Hippocampal formation (tissue), 2 donors: ENCODE data around the gene UBXN6.

Experiments used
- DNase-seq, 2 donors: peaks; one replicate each; lab custom pipeline; 2025; lab: John Stamatoyannopoulos, UW

UBXN6 gene

GRCh38 chr19:4456843-4457653, 546 bp downstream of the UBXN6 start:
- DNase-seq = no peak

- DNase-seq = peak in 1 of 2 donors; percentile 26
Measured at GRCh38 chr19:4456476-4456842, 1.1 kb downstream of the UBXN6 start.

GRCh38 chr19:4455719-4456475, 1.7 kb downstream of the UBXN6 start:
- peak in 1 of 2 donors; percentile 15 for DNase-seq

- DNase-seq = no peak
Measured at GRCh38 chr19:4454747-4455718, 2.6 kb downstream of the UBXN6 start.

DNA sequence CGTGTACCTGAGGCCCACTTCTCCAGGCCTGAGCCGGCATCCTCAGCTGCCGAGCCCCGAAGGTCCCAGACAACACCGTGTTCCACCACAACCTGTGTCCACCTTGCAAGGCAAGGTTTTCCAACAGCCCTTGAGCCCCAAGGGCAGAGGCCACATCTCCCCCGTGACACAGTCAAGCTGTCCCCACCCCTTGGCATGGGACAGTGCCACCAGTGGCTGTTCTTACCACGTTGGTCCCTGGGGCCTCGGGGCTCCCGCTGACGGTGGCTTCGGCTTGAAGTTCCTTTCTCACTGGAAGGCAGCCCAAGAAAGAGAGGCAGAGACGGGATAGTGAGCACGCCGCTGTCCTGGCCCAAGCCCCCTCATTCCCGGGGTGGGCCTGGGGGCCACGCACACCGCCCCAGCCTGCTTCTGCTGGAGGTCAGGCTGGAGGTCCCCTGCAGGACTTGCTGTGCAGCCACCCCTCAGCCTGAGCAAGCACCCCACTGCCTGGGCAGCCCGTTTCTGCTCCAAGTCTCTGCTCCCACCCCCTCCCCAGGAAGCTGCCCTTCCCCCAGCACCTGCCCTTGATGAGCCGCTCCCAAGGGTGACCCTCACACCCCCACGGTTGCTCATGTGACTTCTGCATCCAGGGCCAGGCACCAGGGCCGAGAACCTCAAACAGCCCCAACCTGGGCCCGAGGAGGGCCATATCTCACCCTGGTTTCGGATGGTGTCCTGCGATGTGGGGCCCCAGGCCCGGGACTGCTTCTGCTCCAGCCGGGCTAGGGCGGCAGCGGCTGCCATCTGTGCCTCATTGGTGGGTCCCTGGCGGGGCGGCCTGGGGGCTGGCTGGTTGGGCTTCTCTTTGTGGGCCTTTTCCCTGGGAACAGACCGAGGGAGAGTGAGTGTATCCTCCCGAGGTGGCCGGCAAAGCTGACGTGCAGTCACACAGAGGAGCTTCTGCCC, 4.1 kb downstream of the UBXN6 start:
- no peak for DNase-seq

GRCh38 chr19:4452230-4452990, 5.2 kb downstream of the UBXN6 start:
- no peak for DNase-seq

- DNase-seq = peak in 1 of 2 donors; percentile 48
Measured at GRCh38 chr19:4449639-4450028, 8.0 kb downstream of the UBXN6 start.

DNA sequence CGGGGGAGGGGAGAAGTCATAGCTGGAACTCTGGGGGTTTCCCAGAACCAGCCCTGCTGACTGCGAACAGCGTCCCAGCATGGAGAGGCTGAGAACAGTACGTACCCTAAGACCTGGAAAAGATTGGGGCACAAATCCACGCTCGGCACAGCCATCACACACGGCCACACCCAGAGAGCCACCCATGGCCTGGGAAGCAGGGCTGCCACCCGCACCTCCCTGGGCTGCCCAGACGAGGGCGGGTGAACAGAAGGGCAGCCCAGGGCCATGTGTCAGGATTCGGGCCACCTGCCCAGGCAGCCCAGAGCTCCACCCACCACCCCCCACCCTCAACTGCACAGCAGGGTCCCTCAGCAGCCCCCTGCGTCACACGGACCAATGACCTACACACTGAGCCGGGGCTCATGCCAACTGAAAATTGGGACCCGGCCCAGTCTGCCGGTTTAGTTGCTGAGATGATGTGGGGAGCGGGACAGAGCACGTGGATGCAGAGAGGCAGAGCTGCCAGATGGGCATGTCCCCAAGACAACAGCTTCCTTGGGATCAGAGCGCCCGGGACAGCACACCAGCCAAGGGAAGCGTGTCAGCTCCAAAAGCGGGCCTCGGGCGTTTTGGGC, 8.5 kb downstream of the UBXN6 start:
- DNase-seq = peak; percentile 74 to 80

DNA sequence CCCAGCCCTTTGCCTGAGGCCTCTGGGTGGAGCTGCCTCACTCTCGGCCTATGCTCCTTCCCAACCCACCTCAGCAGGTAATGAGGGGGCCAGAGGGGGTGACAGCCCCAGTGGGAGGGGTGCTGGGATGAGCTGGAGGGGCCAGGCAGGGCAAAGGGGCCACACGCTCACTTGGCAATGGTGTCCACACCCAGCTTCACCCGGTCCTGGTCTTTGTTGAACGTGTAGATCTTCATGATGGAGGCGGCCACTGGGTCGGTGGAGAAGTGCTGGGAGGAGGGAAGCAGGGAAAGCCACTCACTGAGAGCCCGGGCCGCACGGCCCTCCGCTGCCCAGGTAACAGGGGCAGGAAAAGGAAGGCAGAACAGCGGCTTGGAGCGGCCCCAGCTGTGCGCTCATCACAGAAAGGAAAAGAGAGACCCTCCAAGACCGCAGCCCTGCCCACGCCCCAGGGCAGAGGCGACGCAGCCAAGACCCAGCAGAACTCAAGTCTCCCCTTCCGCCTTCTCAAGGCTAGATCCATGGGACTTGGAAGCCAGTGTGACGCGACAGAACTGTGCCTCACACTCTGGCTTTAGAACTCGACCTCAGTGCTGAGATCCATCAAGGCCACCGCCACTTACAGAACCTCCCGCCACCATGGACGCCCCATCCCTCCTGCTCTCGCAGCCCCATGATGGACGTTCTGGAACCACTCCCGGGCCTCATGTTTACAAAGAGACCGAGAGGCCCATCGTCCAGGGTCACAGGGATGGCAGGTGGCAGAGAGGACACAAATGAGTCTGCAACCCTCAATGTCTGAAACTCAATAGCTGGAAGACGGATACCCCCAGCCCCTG, 9.2 kb downstream of the UBXN6 start:
- no peak for DNase-seq

DNA sequence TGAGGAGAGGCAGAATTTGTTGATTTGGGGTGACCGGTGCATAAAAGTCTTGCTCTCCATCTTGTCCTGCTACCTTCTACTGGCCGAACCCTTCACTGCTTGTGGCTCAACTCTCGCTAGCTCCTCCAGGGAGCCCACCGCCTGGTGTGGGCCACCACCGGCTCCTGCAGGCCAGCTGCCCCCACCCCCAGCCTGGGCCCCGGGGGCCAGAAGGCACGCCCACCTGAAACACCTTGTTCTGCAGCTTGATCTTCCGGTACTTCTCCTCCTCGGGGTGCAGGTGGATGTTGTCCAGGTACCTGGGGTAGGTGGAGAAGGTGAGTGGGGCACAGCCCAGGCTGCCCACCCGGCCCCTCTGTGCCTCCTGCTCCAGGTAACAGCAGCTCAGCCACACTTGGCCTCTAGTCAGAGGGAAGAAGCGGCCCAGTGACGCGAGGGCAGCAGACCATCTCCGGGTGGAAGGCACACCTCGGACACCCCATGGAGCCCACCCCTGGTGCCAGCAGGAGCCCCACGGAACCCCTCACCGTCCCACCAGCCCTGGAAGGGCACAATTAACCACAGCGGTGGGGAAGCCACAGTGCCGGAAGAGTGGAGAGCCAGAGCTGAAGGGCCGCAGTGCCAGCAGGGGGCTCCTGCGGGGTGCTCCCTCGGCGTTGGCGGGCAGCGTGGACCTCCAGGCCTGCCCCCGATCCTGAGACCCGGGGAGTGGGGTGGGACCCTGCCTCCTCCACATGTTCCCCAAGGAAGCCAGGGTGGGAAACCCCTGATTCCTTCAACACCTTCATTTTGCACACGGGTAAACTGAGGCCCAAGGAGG, 10.1 kb downstream of the UBXN6 start:
- DNase-seq = no peak

DNA sequence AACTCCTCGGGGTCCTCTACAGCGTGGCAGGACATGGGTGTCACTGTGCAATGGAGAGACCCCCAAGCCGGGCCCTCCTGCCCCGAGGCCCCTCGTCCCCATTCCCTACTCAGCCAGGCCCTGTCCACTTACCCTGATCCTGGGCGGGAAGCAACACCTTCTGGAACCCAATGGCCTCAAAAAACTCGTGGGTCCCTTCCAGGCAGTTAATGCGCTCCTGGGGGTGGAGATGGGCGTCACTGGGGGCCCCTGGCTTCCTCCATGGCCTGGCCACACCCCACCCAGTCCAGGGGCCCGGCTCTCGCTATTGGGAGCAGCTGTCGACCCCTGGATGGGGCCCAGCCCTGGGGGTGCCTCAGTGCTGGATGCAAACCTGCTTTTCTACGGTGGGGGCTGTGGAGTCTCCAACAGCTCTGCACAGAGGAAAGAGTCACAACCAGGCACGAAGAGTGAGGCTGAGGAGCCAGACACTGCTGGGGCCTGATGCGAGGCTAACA, 10.8 kb downstream of the UBXN6 start:
- DNase-seq = no peak

GRCh38 chr19:4445963-4446703, 11.5 kb downstream of the UBXN6 start:
- no peak for DNase-seq

GRCh38 chr19:4444765-4445741, 12.5 kb downstream of the UBXN6 start:
- DNase-seq = no peak

DNA sequence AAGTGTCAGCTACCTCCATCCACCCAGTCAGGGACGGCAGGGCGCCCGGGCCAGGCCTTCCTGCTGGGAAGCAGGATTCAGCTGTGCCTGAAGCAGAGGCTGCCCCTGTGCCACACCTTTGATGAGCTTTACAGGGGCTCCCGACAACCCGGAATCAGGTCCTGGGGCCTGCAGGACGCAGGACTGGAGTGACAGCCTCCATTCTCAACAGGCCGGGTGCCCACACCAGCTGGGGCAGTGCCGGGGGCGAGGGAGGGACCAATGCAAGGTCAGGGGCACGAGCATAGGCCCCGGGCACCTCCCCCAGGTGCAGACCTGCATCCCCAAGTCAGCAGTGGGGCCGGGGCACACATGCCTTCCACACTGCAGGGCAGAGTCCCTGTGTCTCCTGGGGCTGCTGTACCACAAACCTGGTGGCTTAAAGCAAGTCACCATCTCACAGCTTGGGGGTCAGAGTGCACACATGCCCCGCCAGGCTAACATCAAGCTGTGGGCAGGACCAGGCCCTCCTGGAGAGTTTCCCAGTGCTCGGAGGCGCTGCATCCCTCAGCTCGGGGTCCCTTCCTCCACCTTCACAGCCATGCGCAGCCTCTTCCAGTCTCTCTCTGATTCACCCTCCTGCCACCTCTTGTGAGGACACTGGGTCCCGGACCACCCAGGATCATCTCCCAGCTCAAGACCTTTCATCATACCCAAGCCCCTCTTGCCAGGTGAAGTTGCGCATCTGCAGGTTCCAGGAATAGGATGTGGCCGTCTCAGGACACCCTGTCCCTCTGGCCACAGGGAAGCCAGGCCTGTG, 13.4 kb downstream of the UBXN6 start:
- no peak for DNase-seq

DNA sequence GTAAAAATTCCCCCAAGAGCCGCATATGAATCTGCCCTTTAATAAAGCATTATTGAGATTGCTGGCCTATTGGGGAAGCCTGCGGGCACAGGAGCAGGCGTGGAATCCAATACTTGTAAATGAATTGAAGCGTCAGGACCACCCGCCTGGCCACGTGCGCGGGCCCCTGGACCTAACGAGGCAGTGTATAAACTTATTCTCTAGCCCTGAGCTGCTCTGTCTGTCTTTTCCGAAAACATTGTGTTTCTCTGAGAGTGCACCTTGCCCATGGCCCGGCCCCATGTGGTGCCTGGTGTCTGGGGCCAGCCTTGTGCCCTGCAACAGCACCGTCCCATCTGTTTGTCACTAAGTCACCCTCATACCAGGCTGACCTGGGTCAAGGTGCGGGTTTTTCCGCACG, 14.4 kb downstream of the UBXN6 start:
- DNase-seq = no peak
